Lower lobe of right lung (tissue), 2 donors: ENCODE data around the gene SLC35A4. TPM values are rescaled to one million over a fixed set of nuclear protein-coding genes. Genes with fewer than 3 reads are reported as not detected.
A peak's percentile ranks its signal among the peaks of the same experiment; 100 is the strongest.
"Not testable (repeated sequence)": the region's sequence is repeated elsewhere in the genome, so short reads cannot be mapped to it uniquely, and the experiment has no call there.

ENCODE experiments used
- ATAC-seq, 2 donors: fragments of 200-7000 bp; cut with Tn5 transposase; one replicate each; pipeline ENCODE4 v1.9.1; 2020 to 2022; ENCODE audit warnings: mild to moderate bottlenecking in 2 of 2, moderate library complexity in 2 of 2
- DNase-seq: peaks from one replicate; pipeline ENCODE4 v3.0.0-alpha.2; 2020
- H3K27ac ChIP-seq: fragments of 200-600 bp; one replicate; pipeline ENCODE4 v1.8.0; 2022
- H3K27me3 ChIP-seq: fragments of 200-600 bp; one replicate; pipeline ENCODE4 v1.8.0; 2022; ENCODE audit warnings: low read depth
- H3K36me3 ChIP-seq: fragments of 200-600 bp; one replicate; pipeline ENCODE4 v1.8.0; 2022; ENCODE audit warnings: mild to moderate bottlenecking
- H3K4me1 ChIP-seq: fragments of 200-600 bp; one replicate; pipeline ENCODE4 v1.8.0; 2022
- H3K4me3 ChIP-seq: fragments of 200-600 bp; one replicate; pipeline ENCODE4 v1.8.0; 2022; ENCODE audit warnings: mild to moderate bottlenecking
- H3K9me3 ChIP-seq: fragments of 200-600 bp; one replicate; pipeline ENCODE4 v1.8.0; 2022
- intact Hi-C: fragments of 100-400 bp; cut with DNase I; formaldehyde crosslinking; loops from one replicate; pipeline ENCODE4 v1.11.0; 2022
- total RNA-seq: library from RNA; stranded (reverse); fragmentation: NEBNext Ultra II Directional; extraction: Animal tissue kit (Norgen Biotek cat#: 25700); gene quantifications from one replicate; pipeline ENCODE4 v1.2.1, GENCODE V29; 2021
- TF ChIP-seq, protein P1 (sequence below): fragments of 200-600 bp; IDR thresholded peaks from one replicate; pipeline ENCODE4 v1.8.0; 2022; ENCODE audit warnings: antibody characterized with exemption, mild to moderate bottlenecking
- donor health status: DM: no; HTN: yes; CAD: no; lungs with severe emphysema.

Gene SLC35A4
- total RNA-seq, 1 donor from 2014 or later = 71.8 TPM

GRCh38 chr5:140575309-140575708 is 10.7 kb downstream of the SLC35A4 start:
- no peaks in the 10 kb centered on the region for H3K9me3 ChIP-seq
- H3K4me1 ChIP-seq = peaks cover 39% of the 10 kb centered on the region
- no peak overlapping the region for H3K4me3 ChIP-seq
- TF ChIP-seq, protein P1, sequence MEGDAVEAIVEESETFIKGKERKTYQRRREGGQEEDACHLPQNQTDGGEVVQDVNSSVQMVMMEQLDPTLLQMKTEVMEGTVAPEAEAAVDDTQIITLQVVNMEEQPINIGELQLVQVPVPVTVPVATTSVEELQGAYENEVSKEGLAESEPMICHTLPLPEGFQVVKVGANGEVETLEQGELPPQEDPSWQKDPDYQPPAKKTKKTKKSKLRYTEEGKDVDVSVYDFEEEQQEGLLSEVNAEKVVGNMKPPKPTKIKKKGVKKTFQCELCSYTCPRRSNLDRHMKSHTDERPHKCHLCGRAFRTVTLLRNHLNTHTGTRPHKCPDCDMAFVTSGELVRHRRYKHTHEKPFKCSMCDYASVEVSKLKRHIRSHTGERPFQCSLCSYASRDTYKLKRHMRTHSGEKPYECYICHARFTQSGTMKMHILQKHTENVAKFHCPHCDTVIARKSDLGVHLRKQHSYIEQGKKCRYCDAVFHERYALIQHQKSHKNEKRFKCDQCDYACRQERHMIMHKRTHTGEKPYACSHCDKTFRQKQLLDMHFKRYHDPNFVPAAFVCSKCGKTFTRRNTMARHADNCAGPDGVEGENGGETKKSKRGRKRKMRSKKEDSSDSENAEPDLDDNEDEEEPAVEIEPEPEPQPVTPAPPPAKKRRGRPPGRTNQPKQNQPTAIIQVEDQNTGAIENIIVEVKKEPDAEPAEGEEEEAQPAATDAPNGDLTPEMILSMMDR = peak; percentile 54
- intact Hi-C loops = no loop called here
- ATAC-seq (peak; percentile 77 to 81), DNase-seq (peak; percentile 80)
- H3K27ac ChIP-seq = no peak overlapping the region
- peaks cover 3% of the 10 kb centered on the region for H3K36me3 ChIP-seq
- no peaks in the 10 kb centered on the region for H3K27me3 ChIP-seq

- no peak overlapping the region for H3K4me3 ChIP-seq
- no peaks in the 10 kb centered on the region for H3K9me3 ChIP-seq
- TF ChIP-seq, protein P1 = no peak
- DNase-seq (no peak), ATAC-seq (peak in 1 of 2 donors; percentile 20)
- H3K27me3 ChIP-seq = no peaks in the 10 kb centered on the region
- peak overlapping the region; percentile 19 for H3K27ac ChIP-seq
- H3K36me3 ChIP-seq = no peaks in the 10 kb centered on the region
- intact Hi-C loops = no loop called here
- H3K4me1 ChIP-seq = peaks cover 41% of the 10 kb centered on the region
Observed at GRCh38 chr5:140576776-140577201, 12.2 kb downstream of the SLC35A4 start.

DNA sequence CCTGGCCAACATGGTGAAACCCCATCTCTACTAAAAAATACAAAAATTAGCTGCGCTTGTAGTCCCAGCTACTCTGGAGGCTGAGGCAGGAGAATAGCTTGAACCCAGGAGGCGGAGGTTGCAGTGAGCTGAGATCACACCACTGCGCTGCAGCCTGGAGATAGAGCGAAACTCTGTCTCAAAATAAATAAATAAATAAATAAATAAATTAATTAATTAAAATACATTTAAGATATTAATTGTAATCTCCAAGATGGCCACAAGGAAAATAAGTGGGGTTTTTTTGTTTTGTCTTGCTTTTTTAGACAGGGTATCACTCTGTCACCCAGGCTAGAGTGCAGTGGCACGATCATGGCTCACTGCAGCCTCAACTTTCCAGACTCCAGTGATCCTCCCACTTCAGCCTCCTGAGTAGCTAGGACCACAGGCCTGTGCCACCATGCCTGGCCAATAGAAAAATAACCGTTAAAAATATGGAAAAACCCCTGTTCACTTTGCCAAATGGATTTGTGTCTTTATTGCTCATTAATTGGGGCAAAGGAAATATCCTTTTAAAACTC is 14.6 kb downstream of the SLC35A4 start:
- H3K27me3 ChIP-seq, H3K4me3 ChIP-seq, H3K9me3 ChIP-seq, DNase-seq, ATAC-seq, H3K27ac ChIP-seq, H3K36me3 ChIP-seq, intact Hi-C loops: not testable (repeated sequence)
- H3K4me1 ChIP-seq = peaks cover 35% of the 10 kb centered on the region

GRCh38 chr5:140587495-140587894 is 22.9 kb downstream of the SLC35A4 start:
- no peak for DNase-seq
- no peak for ATAC-seq
- TF ChIP-seq, protein P1 = no peak
- H3K9me3 ChIP-seq = no peaks in the 10 kb centered on the region
- no peak overlapping the region for H3K27ac ChIP-seq
- no peak overlapping the region for H3K4me3 ChIP-seq
- H3K36me3 ChIP-seq = no peaks in the 10 kb centered on the region
- intact Hi-C loops = no loop called here
- H3K27me3 ChIP-seq = no peaks in the 10 kb centered on the region
- H3K4me1 ChIP-seq = peaks cover 34% of the 10 kb centered on the region

DNA sequence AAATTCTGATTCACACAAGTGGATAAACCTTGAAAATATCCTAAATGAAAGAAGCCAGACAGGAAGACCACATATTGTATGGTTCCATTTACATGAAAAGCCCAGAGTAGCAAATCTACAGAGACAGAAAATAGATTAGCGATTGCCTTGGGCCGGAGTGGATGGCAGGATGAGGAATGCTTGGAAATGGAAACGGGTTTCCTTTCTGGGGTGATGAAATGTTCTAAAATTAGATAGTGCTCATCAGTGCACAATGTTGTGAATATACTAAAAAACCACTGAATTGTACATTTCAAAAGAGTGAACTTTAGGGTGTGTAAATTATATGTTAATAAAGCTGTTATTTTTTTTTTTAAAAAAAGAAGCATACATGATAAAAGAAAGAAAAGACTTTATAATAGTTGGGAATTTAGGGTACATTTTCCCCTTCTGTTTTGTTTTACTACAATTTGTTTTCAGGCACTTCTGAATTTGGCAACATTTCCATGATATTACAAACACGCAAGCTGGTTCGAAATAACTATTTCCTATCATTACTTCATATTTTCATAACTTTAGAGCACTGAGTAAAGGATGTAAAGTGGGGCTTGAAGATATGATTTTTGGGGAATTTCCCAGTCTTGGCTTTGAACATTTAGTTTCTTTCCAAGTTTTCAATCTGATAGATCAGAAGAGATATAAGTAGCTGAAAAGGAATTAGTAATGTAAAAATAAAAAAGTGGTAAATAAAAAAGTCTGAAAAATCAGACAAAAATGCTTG is 23.9 kb downstream of the SLC35A4 start:
- ATAC-seq (peak in 1 of 2 donors; percentile 44), DNase-seq (no peak)
- intact Hi-C loops = no loop called here
- Histone ChIP-seq H3K27ac (peak overlapping the region; percentile 44), H3K4me3 (no peak overlapping the region), H3K4me1 (peaks cover 34% of the 10 kb centered on the region), H3K27me3 (no peaks in the 10 kb centered on the region), H3K9me3 (no peaks in the 10 kb centered on the region), H3K36me3 (no peaks in the 10 kb centered on the region)
- TF ChIP-seq, protein P1 = no peak

GRCh38 chr5:140590861-140591260 is 26.2 kb downstream of the SLC35A4 start:
- H3K27me3 ChIP-seq = no peaks in the 10 kb centered on the region
- no peaks in the 10 kb centered on the region for H3K36me3 ChIP-seq
- no peaks in the 10 kb centered on the region for H3K9me3 ChIP-seq
- no peak overlapping the region for H3K27ac ChIP-seq
- intact Hi-C loops = no loop called here
- DNase-seq (no peak), ATAC-seq (no peak)
- peaks cover 42% of the 10 kb centered on the region for H3K4me1 ChIP-seq
- TF ChIP-seq, protein P1 = no peak
- H3K4me3 ChIP-seq = no peak overlapping the region
